ENCODE results near the gene AKAP8L. TPM values are rescaled to one million over a fixed set of nuclear protein-coding genes. Genes with fewer than 3 reads are reported as not detected.
"Not testable (repeated sequence)": the region's sequence is repeated elsewhere in the genome, so short reads cannot be mapped to it uniquely, and the experiment has no call there.

Gene AKAP8L
- total and polyA plus RNA-seq, 5 experiments from 2014 or later, result 38.7 to 232 (median 80.7) TPM

- POLR2A ChIA-PET, result no interaction called here
- ATAC-seq (no peak), DNase-seq (no peak)
- Mint-ChIP-seq H3K4me3 (no peak overlapping the region), H3K4me1 (peaks cover 12 to 25% (median 16%) of the 10 kb centered on the region in 4 donors), H3K27ac (peak overlapping the region in 1 of 10 donors; percentile 34), H3K9me3 (no peaks in the 10 kb centered on the region), H3K36me3 (peaks cover 0 to 81% (median 15%) of the 10 kb centered on the region in 3 donors), H3K27me3 (no peaks in the 10 kb centered on the region)
Measured at GRCh38 chr19:15400521-15401396, 18.0 kb downstream of the AKAP8L start.

GRCh38 chr19:15399635-15400034, 19.2 kb downstream of the AKAP8L start:
- ATAC-seq (no peak), DNase-seq (no peak)
- Mint-ChIP-seq H3K36me3 (peaks cover 0 to 84% (median 14%) of the 10 kb centered on the region in 3 donors), H3K4me1 (peaks cover 5 to 15% (median 9%) of the 10 kb centered on the region in 4 donors), H3K4me3 (no peak overlapping the region), H3K9me3 (no peaks in the 10 kb centered on the region), H3K27ac (peak overlapping the region in 1 of 10 donors; percentile 36), H3K27me3 (no peaks in the 10 kb centered on the region)
- POLR2A ChIA-PET, result no interaction called here

GRCh38 chr19:15399234-15399515, 19.6 kb downstream of the AKAP8L start:
- ATAC-seq (no peak), DNase-seq (no peak)
- Mint-ChIP-seq H3K36me3 (peaks cover 0 to 84% (median 14%) of the 10 kb centered on the region in 3 donors), H3K9me3 (no peaks in the 10 kb centered on the region), H3K4me1 (peaks cover 1 to 11% (median 7%) of the 10 kb centered on the region in 4 donors), H3K4me3 (no peak overlapping the region), H3K27ac (no peak overlapping the region), H3K27me3 (no peaks in the 10 kb centered on the region)
- POLR2A ChIA-PET, result no interaction called here

GRCh38 chr19:15398501-15399233, 20.1 kb downstream of the AKAP8L start:
- Mint-ChIP-seq H3K4me1 (peaks cover 0 to 12% (median 7%) of the 10 kb centered on the region in 4 donors), H3K27me3 (no peaks in the 10 kb centered on the region), H3K27ac (no peak overlapping the region), H3K36me3 (peaks cover 0 to 86% (median 14%) of the 10 kb centered on the region in 3 donors), H3K4me3 (no peak overlapping the region), H3K9me3 (no peaks in the 10 kb centered on the region)
- POLR2A ChIA-PET, result interaction anchor here (0.5 kb wide), 1 partner anchor 84 kb away, joined by 6 read pairs; no protein-coding TSS in a partner anchor
- DNase-seq (no peak), ATAC-seq (no peak)

GRCh38 chr19:15397782-15398181, 21.0 kb downstream of the AKAP8L start:
- ATAC-seq, result no peak
- POLR2A ChIA-PET, result no interaction called here
- H3K27ac Mint-ChIP-seq, result peak overlapping the region in 1 of 10 donors; percentile 52
- peaks cover 0 to 9% (median 4%) of the 10 kb centered on the region in 4 donors for H3K4me1 Mint-ChIP-seq
- peaks cover 0 to 86% (median 15%) of the 10 kb centered on the region in 3 donors for H3K36me3 Mint-ChIP-seq
- DNase-seq, result no peak
- no peaks in the 10 kb centered on the region for H3K9me3 Mint-ChIP-seq
- H3K4me3 Mint-ChIP-seq, result no peak overlapping the region
- H3K27me3 Mint-ChIP-seq, result no peaks in the 10 kb centered on the region

- ATAC-seq (no peak), DNase-seq (no peak)
- Mint-ChIP-seq H3K36me3 (peaks cover 0 to 87% (median 15%) of the 10 kb centered on the region in 3 donors), H3K4me1 (peaks cover 0 to 9% (median 4%) of the 10 kb centered on the region in 4 donors), H3K4me3 (no peak overlapping the region), H3K9me3 (no peaks in the 10 kb centered on the region), H3K27ac (peak overlapping the region in 4 of 10 donors; percentile 52 to 80 (median 58)), H3K27me3 (no peaks in the 10 kb centered on the region)
- POLR2A ChIA-PET, result no interaction called here
Measured at GRCh38 chr19:15397236-15397635, 21.6 kb downstream of the AKAP8L start.

- no peak for ATAC-seq
Measured at GRCh38 chr19:15396436-15396835, 22.4 kb downstream of the AKAP8L start.

GRCh38 chr19:15395251-15395650, 23.5 kb downstream of the AKAP8L start:
- peaks cover 0 to 85% (median 17%) of the 10 kb centered on the region in 3 donors for H3K36me3 Mint-ChIP-seq
- H3K4me1 Mint-ChIP-seq, DNase-seq, H3K27me3 Mint-ChIP-seq, ATAC-seq, H3K4me3 Mint-ChIP-seq, H3K9me3 Mint-ChIP-seq, POLR2A ChIA-PET: not testable (repeated sequence)
- peak overlapping the region in 2 of 10 donors; percentile 51 to 59 for H3K27ac Mint-ChIP-seq

More at GRCh38 chr19:15396436-15396835, 22.4 kb downstream of the AKAP8L start:
- DNase-seq, result no peak
- H3K27me3 Mint-ChIP-seq, result no peaks in the 10 kb centered on the region
- H3K4me1 Mint-ChIP-seq, result peaks cover 0 to 9% (median 4%) of the 10 kb centered on the region in 4 donors
- POLR2A ChIA-PET, result no interaction called here
- H3K27ac Mint-ChIP-seq, result peak overlapping the region in 6 of 10 donors; percentile 16 to 81 (median 59)
- H3K4me3 Mint-ChIP-seq, result no peak overlapping the region
- peaks cover 0 to 87% (median 15%) of the 10 kb centered on the region in 3 donors for H3K36me3 Mint-ChIP-seq
- no peaks in the 10 kb centered on the region for H3K9me3 Mint-ChIP-seq

GRCh38 chr19:15394426-15394825, 24.4 kb downstream of the AKAP8L start:
- Mint-ChIP-seq H3K9me3 (no peaks in the 10 kb centered on the region), H3K36me3 (peaks cover 0 to 83% (median 17%) of the 10 kb centered on the region in 3 donors), H3K4me1 (peaks cover 5 to 9% (median 7%) of the 10 kb centered on the region in 4 donors), H3K4me3 (no peak overlapping the region), H3K27ac (peak overlapping the region in 2 of 10 donors; percentile 4 to 46), H3K27me3 (no peaks in the 10 kb centered on the region)
- POLR2A ChIA-PET, result interaction anchor here (0.7 kb wide), 2 partner anchors 9 to 15 kb away, joined by 3 read pairs; no protein-coding TSS in a partner anchor
- ATAC-seq (no peak), DNase-seq (no peak)

- DNase-seq (no peak), ATAC-seq (no peak)
- POLR2A ChIA-PET, result interaction anchor here (0.7 kb wide), 1 partner anchor 15 kb away, joined by 3 read pairs; no protein-coding TSS in a partner anchor
- Mint-ChIP-seq H3K27me3 (no peaks in the 10 kb centered on the region), H3K36me3 (peaks cover 0 to 83% (median 17%) of the 10 kb centered on the region in 3 donors), H3K27ac (peak overlapping the region in 2 of 10 donors; percentile 4 to 46), H3K4me1 (peaks cover 5 to 10% (median 9%) of the 10 kb centered on the region in 4 donors), H3K9me3 (no peaks in the 10 kb centered on the region), H3K4me3 (no peak overlapping the region)
Measured at GRCh38 chr19:15393963-15394362, 24.8 kb downstream of the AKAP8L start.

- no peak overlapping the region for H3K27ac Mint-ChIP-seq
- DNase-seq (no peak), ATAC-seq (no peak)
- POLR2A ChIA-PET, result no interaction called here
- H3K9me3 Mint-ChIP-seq, result no peaks in the 10 kb centered on the region
- H3K36me3 Mint-ChIP-seq, result peaks cover 0 to 68% (median 3%) of the 10 kb centered on the region in 3 donors
- no peak overlapping the region for H3K4me3 Mint-ChIP-seq
- H3K4me1 Mint-ChIP-seq, result peaks cover 2 to 10% (median 7%) of the 10 kb centered on the region in 4 donors
- H3K27me3 Mint-ChIP-seq, result no peaks in the 10 kb centered on the region
Measured at GRCh38 chr19:15390814-15391213, 28.0 kb downstream of the AKAP8L start.

- H3K36me3 Mint-ChIP-seq, result peaks cover 0 to 8% (median 0%) of the 10 kb centered on the region in 3 donors
- ATAC-seq, result no peak
- H3K4me1 Mint-ChIP-seq, result peaks cover 15 to 27% (median 26%) of the 10 kb centered on the region in 4 donors
- POLR2A ChIA-PET, result interaction anchor here (0.7 kb wide), 1 partner anchor 989 kb away, joined by 6 read pairs; no protein-coding TSS in a partner anchor
- no peaks in the 10 kb centered on the region for H3K9me3 Mint-ChIP-seq
- H3K27me3 Mint-ChIP-seq, result no peaks in the 10 kb centered on the region
- DNase-seq, result no peak
- peak overlapping the region in 7 of 10 donors; percentile 4 to 96 (median 48) for H3K27ac Mint-ChIP-seq
- H3K4me3 Mint-ChIP-seq, result peak overlapping the region in 7 of 10 donors; percentile 33 to 100 (median 88)
Measured at GRCh38 chr19:15381864-15382263, 36.9 kb downstream of the AKAP8L start.
